ENCODE measurements around the gene OPTN. TPM values are rescaled to one million over a fixed set of nuclear protein-coding genes. Genes with fewer than 3 reads are reported as not detected.

Gene OPTN
- total RNA-seq, 1 donor from 2014 or later, result 13.9 TPM

- Histone ChIP-seq H3K9ac (no peak overlapping the region), H3K27me3 (peaks cover 6% of the 10 kb centered on the region), H3K4me1 (no peaks in the 10 kb centered on the region), H3K4me3 (no peak overlapping the region), H3K9me3 (ENCODE audit: low read depth) (no peaks in the 10 kb centered on the region), H3F3A (ENCODE audit: low read depth) (peaks cover 4% of the 10 kb centered on the region), H3K4me2 (no peak overlapping the region), H4K20me1 (ENCODE audit: low read depth) (no peaks in the 10 kb centered on the region), H3K79me2 (ENCODE audit: low read depth) (no peaks in the 10 kb centered on the region), H3K27ac (no peak overlapping the region), H2AFZ (replicated peaks) (no peak overlapping the region), H3K36me3 (no peaks in the 10 kb centered on the region)
- no peak overlapping the region for H3K27ac Mint-ChIP-seq
- peaks cover 15% of the 10 kb centered on the region for H3K9me3 Mint-ChIP-seq
- no peak for DNase-seq (ENCODE audit: low spot score)
- H3K27me3 Mint-ChIP-seq (ENCODE audit: insufficient read depth, low read depth), result peaks cover 6% of the 10 kb centered on the region
- H3K4me1 Mint-ChIP-seq, result peaks cover 14% of the 10 kb centered on the region
- no peak overlapping the region for H3K4me3 Mint-ChIP-seq
- TF ChIP-seq CTCF (IDR thresholded peaks at IDR 0.05) (no peak), EZH2 (IDR thresholded peaks at IDR 0.05) (no peak), EZH2phosphoT487 (IDR thresholded peaks at IDR 0.05) (no peak)
- H3K36me3 Mint-ChIP-seq, result peaks cover 3% of the 10 kb centered on the region
Measured at GRCh38 chr10:13095929-13096328, 4.0 kb upstream of the OPTN start.

GRCh38 chr10:13099144-13099665 is 758 bp upstream of the OPTN start:
- Mint-ChIP-seq H3K4me3 (peak overlapping the region; percentile 92), H3K9me3 (peaks cover 5% of the 10 kb centered on the region), H3K27me3 (ENCODE audit: insufficient read depth, low read depth) (peaks cover 4% of the 10 kb centered on the region), H3K4me1 (peaks cover 8% of the 10 kb centered on the region), H3K27ac (no peak overlapping the region), H3K36me3 (no peaks in the 10 kb centered on the region)
- H3K4me3 ChIP-seq, result peak overlapping the region; percentile 67
- H3K4me1 ChIP-seq, result no peaks in the 10 kb centered on the region
- peak overlapping the region; percentile 88 for H2AFZ ChIP-seq (replicated peaks)
- H3K9me3 ChIP-seq (ENCODE audit: low read depth), result no peaks in the 10 kb centered on the region
- H3K9ac ChIP-seq, result peak overlapping the region; percentile 4
- H3K27me3 ChIP-seq, result peaks cover 12% of the 10 kb centered on the region
- DNase-seq (ENCODE audit: low spot score), result peak; percentile 87
- H3F3A ChIP-seq (ENCODE audit: low read depth), result peaks cover 4% of the 10 kb centered on the region
- H4K20me1 ChIP-seq (ENCODE audit: low read depth), result no peaks in the 10 kb centered on the region
- no peak overlapping the region for H3K27ac ChIP-seq
- no peaks in the 10 kb centered on the region for H3K36me3 ChIP-seq
- TF ChIP-seq CTCF (IDR thresholded peaks at IDR 0.05) (peak; percentile 56), EZH2phosphoT487 (IDR thresholded peaks at IDR 0.05) (no peak)
- H3K79me2 ChIP-seq (ENCODE audit: low read depth), result no peaks in the 10 kb centered on the region
- H3K4me2 ChIP-seq, result peak overlapping the region; percentile 77

- Mint-ChIP-seq H3K36me3 (no peaks in the 10 kb centered on the region), H3K4me1 (peaks cover 8% of the 10 kb centered on the region), H3K4me3 (peak overlapping the region; percentile 56), H3K27ac (no peak overlapping the region), H3K27me3 (ENCODE audit: insufficient read depth, low read depth) (peaks cover 4% of the 10 kb centered on the region), H3K9me3 (peaks cover 3% of the 10 kb centered on the region)
- H2AFZ ChIP-seq (replicated peaks), result peak overlapping the region; percentile 53
- no peak overlapping the region for H3K9ac ChIP-seq
- peak overlapping the region; percentile 67 for H3K4me3 ChIP-seq
- no peaks in the 10 kb centered on the region for H3K79me2 ChIP-seq (ENCODE audit: low read depth)
- H3K4me2 ChIP-seq, result peak overlapping the region; percentile 77
- no peak for TF ChIP-seq CTCF (IDR thresholded peaks at IDR 0.05)
- TF ChIP-seq EZH2 (IDR thresholded peaks at IDR 0.05), result no peak
- TF ChIP-seq EZH2phosphoT487 (IDR thresholded peaks at IDR 0.05), result no peak
- H3K27ac ChIP-seq, result no peak overlapping the region
- no peaks in the 10 kb centered on the region for H3K9me3 ChIP-seq (ENCODE audit: low read depth)
- no peaks in the 10 kb centered on the region for H4K20me1 ChIP-seq (ENCODE audit: low read depth)
- no peak for DNase-seq (ENCODE audit: low spot score)
- peaks cover 12% of the 10 kb centered on the region for H3K27me3 ChIP-seq
- H3K36me3 ChIP-seq, result no peaks in the 10 kb centered on the region
- H3K4me1 ChIP-seq, result no peaks in the 10 kb centered on the region
- H3F3A ChIP-seq (ENCODE audit: low read depth), result peaks cover 4% of the 10 kb centered on the region
Measured at GRCh38 chr10:13100349-13101294, 659 bp downstream of the OPTN start.
